Measurements from ENCODE around the gene APBB1IP.
"Not testable (repeated sequence)": the region's sequence is repeated elsewhere in the genome, so short reads cannot be mapped to it uniquely, and the experiment has no call there.

The APBB1IP gene

GRCh38 chr10:26478061-26478460 lies 39.9 kb downstream of the APBB1IP start:
- no peak for DNase-seq (ENCODE audit: low read depth)

GRCh38 chr10:26479766-26480492 lies 41.8 kb downstream of the APBB1IP start:
- DNase-seq (ENCODE audit: low read depth), result no peak

GRCh38 chr10:26481315-26481692 lies 43.2 kb downstream of the APBB1IP start:
- no peak for DNase-seq (ENCODE audit: low read depth)

GRCh38 chr10:26481914-26482550 lies 43.9 kb downstream of the APBB1IP start:
- DNase-seq (ENCODE audit: low read depth), result no peak

GRCh38 chr10:26483554-26483953 lies 45.4 kb downstream of the APBB1IP start:
- no peak for DNase-seq (ENCODE audit: low read depth)

- DNase-seq (ENCODE audit: low read depth), result no peak
Observed at GRCh38 chr10:26485150-26485941, 47.2 kb downstream of the APBB1IP start.

GRCh38 chr10:26486304-26486703 lies 48.2 kb downstream of the APBB1IP start:
- no peak for DNase-seq (ENCODE audit: low read depth)

- no peak for DNase-seq (ENCODE audit: low read depth)
Observed at GRCh38 chr10:26486990-26487850, 49.1 kb downstream of the APBB1IP start.

- no peak for DNase-seq (ENCODE audit: low read depth)
Observed at GRCh38 chr10:26488344-26488743, 50.2 kb downstream of the APBB1IP start.

- DNase-seq (ENCODE audit: low read depth), result no peak
Observed at GRCh38 chr10:26489081-26489480, 50.9 kb downstream of the APBB1IP start.

- DNase-seq (ENCODE audit: low read depth), result not testable (repeated sequence)
Observed at GRCh38 chr10:26490367-26490766, 52.2 kb downstream of the APBB1IP start.

- DNase-seq (ENCODE audit: low read depth), result no peak
Observed at GRCh38 chr10:26491276-26491675, 53.1 kb downstream of the APBB1IP start.

GRCh38 chr10:26491934-26492333 lies 53.8 kb downstream of the APBB1IP start:
- DNase-seq (ENCODE audit: low read depth), result no peak

- DNase-seq (ENCODE audit: low read depth), result not testable (repeated sequence)
Observed at GRCh38 chr10:26492725-26493124, 54.6 kb downstream of the APBB1IP start.

GRCh38 chr10:26494018-26494417 lies 55.9 kb downstream of the APBB1IP start:
- no peak for DNase-seq (ENCODE audit: low read depth)

- DNase-seq (ENCODE audit: low read depth), result no peak
Observed at GRCh38 chr10:26499426-26499825, 61.3 kb downstream of the APBB1IP start.

- DNase-seq (ENCODE audit: low read depth), result no peak
Observed at GRCh38 chr10:26502986-26503385, 64.8 kb downstream of the APBB1IP start.

GRCh38 chr10:26503911-26504310 lies 65.8 kb downstream of the APBB1IP start:
- DNase-seq (ENCODE audit: low read depth), result no peak

- not testable (repeated sequence) for DNase-seq (ENCODE audit: low read depth)
Observed at GRCh38 chr10:26504429-26504828, 66.3 kb downstream of the APBB1IP start.

- DNase-seq (ENCODE audit: low read depth), result no peak
Observed at GRCh38 chr10:26505491-26505890, 67.3 kb downstream of the APBB1IP start.

- DNase-seq (ENCODE audit: low read depth), result no peak
Observed at GRCh38 chr10:26506736-26507135, 68.6 kb downstream of the APBB1IP start.

GRCh38 chr10:26507441-26507840 lies 69.3 kb downstream of the APBB1IP start:
- no peak for DNase-seq (ENCODE audit: low read depth)
